Stomach (tissue), 4 donors: ENCODE results near the gene LSR.

ENCODE experiments used
- POLR2A ChIP-seq, 4 donors: fragments of 450-650 bp; IDR thresholded peaks; one replicate each; pipeline ENCODE4 v1.6.1; 2016; ENCODE audit warnings: antibody characterized with exemption in 4 of 4, control low read depth in 2 of 4, mild to moderate bottlenecking in 1 of 4, moderate library complexity in 1 of 4
- POLR2AphosphoS5 ChIP-seq, 3 donors: sonication (generic); formaldehyde crosslinking; IDR thresholded peaks; one replicate each; pipeline ENCODE4 v1.6.1; 2016; ENCODE audit warnings: antibody characterized with exemption in 3 of 3
- TF ChIP-seq, protein P1 (sequence below), 7 experiments: fragments of 450-650 bp in 4 of 7; fragments of 200-600 bp in 3 of 7; sonication (generic) in 3 of 7; IDR thresholded peaks; one replicate each; pipeline ENCODE4 v1.5.1; 2016 to 2019; ENCODE audit warnings: antibody characterized with exemption in 7 of 7, control low read depth in 2 of 7, mild to moderate bottlenecking in 1 of 7

GRCh38 chr19:35228177-35228930 lies 20.4 kb upstream of the LSR start, which contains the start of gene FAM187B:
- TF ChIP-seq, protein P1, sequence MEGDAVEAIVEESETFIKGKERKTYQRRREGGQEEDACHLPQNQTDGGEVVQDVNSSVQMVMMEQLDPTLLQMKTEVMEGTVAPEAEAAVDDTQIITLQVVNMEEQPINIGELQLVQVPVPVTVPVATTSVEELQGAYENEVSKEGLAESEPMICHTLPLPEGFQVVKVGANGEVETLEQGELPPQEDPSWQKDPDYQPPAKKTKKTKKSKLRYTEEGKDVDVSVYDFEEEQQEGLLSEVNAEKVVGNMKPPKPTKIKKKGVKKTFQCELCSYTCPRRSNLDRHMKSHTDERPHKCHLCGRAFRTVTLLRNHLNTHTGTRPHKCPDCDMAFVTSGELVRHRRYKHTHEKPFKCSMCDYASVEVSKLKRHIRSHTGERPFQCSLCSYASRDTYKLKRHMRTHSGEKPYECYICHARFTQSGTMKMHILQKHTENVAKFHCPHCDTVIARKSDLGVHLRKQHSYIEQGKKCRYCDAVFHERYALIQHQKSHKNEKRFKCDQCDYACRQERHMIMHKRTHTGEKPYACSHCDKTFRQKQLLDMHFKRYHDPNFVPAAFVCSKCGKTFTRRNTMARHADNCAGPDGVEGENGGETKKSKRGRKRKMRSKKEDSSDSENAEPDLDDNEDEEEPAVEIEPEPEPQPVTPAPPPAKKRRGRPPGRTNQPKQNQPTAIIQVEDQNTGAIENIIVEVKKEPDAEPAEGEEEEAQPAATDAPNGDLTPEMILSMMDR (IDR thresholded peaks at IDR 0.05), result no peak
- no peak for TF ChIP-seq POLR2A (IDR thresholded peaks at IDR 0.05)
- TF ChIP-seq POLR2AphosphoS5 (IDR thresholded peaks at IDR 0.05), result no peak
